Measurements from ENCODE around the gene CDC45. TPM values are rescaled to one million over a fixed set of nuclear protein-coding genes. Genes with fewer than 3 reads are reported as not detected.

Gene CDC45
- total RNA-seq, 1 donor from 2014 or later, result 0.65 TPM

GRCh38 chr22:19448076-19448607, 31.6 kb upstream of the CDC45 start:
- ATAC-seq, result peak; percentile 56
- DNase-seq (ENCODE audit: low spot score), result peak; percentile 57

GRCh38 chr22:19448739-19449421, 30.8 kb upstream of the CDC45 start:
- DNase-seq (ENCODE audit: low spot score) (no peak), ATAC-seq (no peak)

- no peak for ATAC-seq
Observed at GRCh38 chr22:19449422-19449767, 30.3 kb upstream of the CDC45 start.

GRCh38 chr22:19450363-19451175, 29.2 kb upstream of the CDC45 start:
- ATAC-seq (no peak), DNase-seq (ENCODE audit: low spot score) (no peak)

More at GRCh38 chr22:19449422-19449767, 30.3 kb upstream of the CDC45 start:
- no peak for DNase-seq (ENCODE audit: low spot score)

- DNase-seq (ENCODE audit: low spot score), result no peak
- ATAC-seq, result no peak
Observed at GRCh38 chr22:19451570-19451969, 28.1 kb upstream of the CDC45 start.

GRCh38 chr22:19453718-19454117, 26.0 kb upstream of the CDC45 start:
- no peak for ATAC-seq
- no peak for DNase-seq (ENCODE audit: low spot score)

GRCh38 chr22:19454156-19454555, 25.6 kb upstream of the CDC45 start:
- no peak for DNase-seq (ENCODE audit: low spot score)
- ATAC-seq, result no peak

GRCh38 chr22:19455033-19455432, 24.7 kb upstream of the CDC45 start:
- ATAC-seq (no peak), DNase-seq (ENCODE audit: low spot score) (no peak)

- ATAC-seq (peak; percentile 16), DNase-seq (ENCODE audit: low spot score) (no peak)
Observed at GRCh38 chr22:19455585-19456370, 23.9 kb upstream of the CDC45 start.

GRCh38 chr22:19456541-19456940, 23.2 kb upstream of the CDC45 start:
- DNase-seq (ENCODE audit: low spot score) (no peak), ATAC-seq (no peak)

GRCh38 chr22:19457828-19458428, 21.8 kb upstream of the CDC45 start:
- ATAC-seq, result no peak
- no peak for DNase-seq (ENCODE audit: low spot score)

GRCh38 chr22:19460036-19460435, 19.7 kb upstream of the CDC45 start:
- ATAC-seq (no peak), DNase-seq (ENCODE audit: low spot score) (no peak)

GRCh38 chr22:19461506-19461905, 18.2 kb upstream of the CDC45 start:
- ATAC-seq (no peak), DNase-seq (ENCODE audit: low spot score) (no peak)

GRCh38 chr22:19463008-19463407, 16.7 kb upstream of the CDC45 start:
- ATAC-seq, result no peak
- DNase-seq (ENCODE audit: low spot score), result no peak

- no peak for DNase-seq (ENCODE audit: low spot score)
- ATAC-seq, result no peak
Observed at GRCh38 chr22:19463491-19464469, 15.9 kb upstream of the CDC45 start.

- no peak for ATAC-seq
- no peak for DNase-seq (ENCODE audit: low spot score)
Observed at GRCh38 chr22:19464546-19464945, 15.2 kb upstream of the CDC45 start.

- ATAC-seq (no peak), DNase-seq (ENCODE audit: low spot score) (no peak)
Observed at GRCh38 chr22:19464975-19465374, 14.7 kb upstream of the CDC45 start.

GRCh38 chr22:19466126-19466716, 13.5 kb upstream of the CDC45 start:
- no peak for ATAC-seq
- DNase-seq (ENCODE audit: low spot score), result no peak

Measured in left lobe of liver (tissue), 2 donors.